Astrocyte (in vitro differentiated cells and primary cell): ENCODE data around the gene AP3M1. TPM values are rescaled to one million over a fixed set of nuclear protein-coding genes. Genes with fewer than 3 reads are reported as not detected.

Source experiments
- DNase-seq: peaks from one replicate; pipeline ENCODE4 v3.0.0-alpha.2; 2010; ENCODE audit warnings: low read depth
- FAIRE-seq: peaks from 2 replicates; lab custom pipeline; 2011; peaks lifted over from hg19 to GRCh38; lab: Jason Lieb, UNC
- H2AFZ ChIP-seq: 2 replicates; pipeline ENCODE4 v1.6.0; 2012; ENCODE audit warnings: low read depth, low read length, inconsistent platforms
- H3K27ac ChIP-seq: 2 replicates; pipeline ENCODE4 v1.5.1; 2011; ENCODE audit warnings: low read depth, low read length, inconsistent platforms
- H3K27me3 ChIP-seq: 2 replicates; pipeline ENCODE4 v1.6.0; 2011; ENCODE audit warnings: low read length, inconsistent platforms; ENCODE audit not compliant: insufficient read depth
- H3K36me3 ChIP-seq: 2 replicates; pipeline ENCODE4 v1.5.1; 2011; ENCODE audit warnings: low read length, inconsistent platforms; ENCODE audit not compliant: insufficient read depth
- H3K4me1 ChIP-seq: 2 replicates; pipeline ENCODE4 v1.5.1; 2011; ENCODE audit warnings: low read length, inconsistent platforms; ENCODE audit not compliant: insufficient read depth
- H3K4me2 ChIP-seq: 2 replicates; pipeline ENCODE4 v1.6.0; 2012; ENCODE audit warnings: low read length, inconsistent platforms
- H3K4me3 ChIP-seq: 2 replicates; pipeline ENCODE4 v1.5.1; 2011; ENCODE audit warnings: low read depth, mild to moderate bottlenecking, low read length, inconsistent platforms; ENCODE audit not compliant: insufficient read depth
- H3K79me2 ChIP-seq: 2 replicates; pipeline ENCODE4 v1.6.0; 2012; ENCODE audit warnings: mild to moderate bottlenecking, low read length, inconsistent platforms; ENCODE audit not compliant: insufficient read depth
- H3K9ac ChIP-seq: 2 replicates; pipeline ENCODE4 v1.6.0; 2012; ENCODE audit warnings: mild to moderate bottlenecking, low read length, inconsistent platforms
- H3K9me3 ChIP-seq: 2 replicates; pipeline ENCODE4 v1.5.1; 2012; ENCODE audit warnings: low read depth, mild to moderate bottlenecking, low read length, inconsistent platforms; ENCODE audit not compliant: insufficient read depth
- H4K20me1 ChIP-seq: 2 replicates; pipeline ENCODE4 v1.6.0; 2012; ENCODE audit warnings: low read length, inconsistent platforms; ENCODE audit not compliant: insufficient read depth
- H3K27ac Mint-ChIP-seq: one replicate; pipeline ENCODE4 v1.8.0; 2021; ENCODE audit warnings: mild to moderate bottlenecking, mixed read lengths; ENCODE audit not compliant: unreplicated experiment
- H3K27me3 Mint-ChIP-seq: one replicate; pipeline ENCODE4 v1.8.0; 2021; ENCODE audit warnings: low read depth, mixed read lengths; ENCODE audit not compliant: unreplicated experiment
- H3K36me3 Mint-ChIP-seq: one replicate; pipeline ENCODE4 v1.8.0; 2021; ENCODE audit warnings: low read depth, mixed read lengths; ENCODE audit not compliant: unreplicated experiment
- H3K4me1 Mint-ChIP-seq: one replicate; pipeline ENCODE4 v1.8.0; 2021; ENCODE audit warnings: low read depth, mixed read lengths; ENCODE audit not compliant: unreplicated experiment
- H3K4me3 Mint-ChIP-seq: one replicate; pipeline ENCODE4 v1.8.0; 2021; ENCODE audit warnings: mild to moderate bottlenecking, moderate library complexity, mixed read lengths; ENCODE audit not compliant: unreplicated experiment
- H3K9me3 Mint-ChIP-seq: one replicate; pipeline ENCODE4 v1.8.0; 2021; ENCODE audit warnings: mild to moderate bottlenecking, mixed read lengths; ENCODE audit not compliant: unreplicated experiment
- CTCF ChIP-seq: IDR thresholded peaks from 2 replicates; pipeline ENCODE4 v1.5.1; 2011; ENCODE audit warnings: low read depth, mild to moderate bottlenecking, inconsistent platforms, low read length, moderate library complexity; ENCODE audit not compliant: insufficient read depth
- EZH2 ChIP-seq: IDR thresholded peaks from 2 replicates; pipeline ENCODE4 v1.6.1; 2012; ENCODE audit warnings: mild to moderate bottlenecking, low read length, inconsistent platforms; ENCODE audit not compliant: insufficient read depth
- total RNA-seq: library from RNA; stranded (reverse); gene quantifications from 2 replicates; pipeline ENCODE4 v1.2.1, GENCODE V29; 2021

AP3M1 gene
- total RNA-seq, 1 donor from 2014 or later = 50.0 TPM

DNA sequence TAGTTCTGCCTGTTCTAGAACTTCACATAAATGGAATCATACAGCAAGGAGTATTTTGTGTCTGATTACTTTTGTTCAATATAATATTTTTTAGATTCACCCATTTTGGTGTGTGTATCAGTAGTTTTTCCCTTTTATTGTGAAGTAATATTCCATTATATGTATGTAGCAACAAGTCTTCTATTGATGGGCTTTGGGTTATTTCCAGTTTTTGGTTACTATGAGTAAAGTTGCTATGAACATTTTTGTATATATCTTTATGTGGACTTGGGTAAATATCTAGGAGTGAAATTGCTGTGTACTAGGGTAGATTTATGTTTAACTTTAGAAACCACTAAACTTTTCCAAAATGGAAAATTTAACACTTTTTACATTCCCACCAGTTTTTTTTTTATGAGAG is 36.0 kb upstream of the AP3M1 start:
- H3K4me3 Mint-ChIP-seq = no peak overlapping the region
- Histone ChIP-seq H3K79me2 (peaks cover 89% of the 10 kb centered on the region), H4K20me1 (peaks cover 12% of the 10 kb centered on the region), H3K4me1 (peaks cover 18% of the 10 kb centered on the region), H2AFZ (no peak overlapping the region), H3K27me3 (no peaks in the 10 kb centered on the region), H3K4me2 (no peak overlapping the region), H3K4me3 (no peak overlapping the region), H3K36me3 (no peaks in the 10 kb centered on the region), H3K27ac (no peak overlapping the region), H3K9me3 (no peaks in the 10 kb centered on the region), H3K9ac (no peak overlapping the region)
- no peak overlapping the region for H3K27ac Mint-ChIP-seq
- DNase-seq = no peak
- TF ChIP-seq EZH2 (no peak), CTCF (no peak)
- H3K36me3 Mint-ChIP-seq = no peaks in the 10 kb centered on the region
- no peaks in the 10 kb centered on the region for H3K9me3 Mint-ChIP-seq
- peaks cover 26% of the 10 kb centered on the region for H3K4me1 Mint-ChIP-seq
- no peak for FAIRE-seq
- H3K27me3 Mint-ChIP-seq = no peaks in the 10 kb centered on the region

DNA sequence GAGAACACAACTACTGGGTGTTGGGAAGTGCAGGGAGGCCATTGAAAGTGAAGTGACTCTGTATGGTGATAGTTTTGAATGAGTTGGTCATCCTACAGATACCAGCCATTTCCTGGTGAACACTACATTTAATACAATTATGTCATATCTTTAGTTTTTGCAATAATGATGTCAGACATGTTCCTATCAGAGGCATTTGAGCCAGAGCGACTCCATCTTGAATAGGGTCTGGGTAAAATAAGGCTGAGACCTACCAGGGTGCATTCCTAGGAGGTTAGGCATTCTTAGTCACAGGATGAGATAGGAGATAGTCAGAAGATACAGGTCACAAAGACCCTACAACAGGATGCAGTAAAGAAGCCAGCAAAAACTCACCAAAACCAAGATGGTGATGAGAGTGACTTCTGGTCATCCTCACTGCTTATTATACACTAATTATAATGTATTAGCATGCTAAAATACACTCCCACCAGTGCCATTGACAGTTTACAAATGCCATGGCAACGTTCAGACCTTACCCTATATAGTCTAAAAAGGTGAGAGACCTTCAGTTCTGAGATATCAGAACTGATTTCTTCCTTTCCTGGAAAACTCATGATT is 28.6 kb upstream of the AP3M1 start:
- no peak for DNase-seq
- Histone ChIP-seq H3K4me1 (peaks cover 14% of the 10 kb centered on the region), H3K36me3 (no peaks in the 10 kb centered on the region), H3K27me3 (no peaks in the 10 kb centered on the region), H4K20me1 (peaks cover 16% of the 10 kb centered on the region), H3K9ac (no peak overlapping the region), H3K4me2 (peak overlapping the region; percentile 17), H3K27ac (no peak overlapping the region), H3K79me2 (peaks cover 68% of the 10 kb centered on the region), H3K4me3 (no peak overlapping the region), H2AFZ (no peak overlapping the region), H3K9me3 (no peaks in the 10 kb centered on the region)
- peaks cover 16% of the 10 kb centered on the region for H3K4me1 Mint-ChIP-seq
- H3K4me3 Mint-ChIP-seq = peak overlapping the region; percentile 41
- no peaks in the 10 kb centered on the region for H3K27me3 Mint-ChIP-seq
- no peak for TF ChIP-seq CTCF
- no peak for TF ChIP-seq EZH2
- peaks cover 2% of the 10 kb centered on the region for H3K36me3 Mint-ChIP-seq
- no peaks in the 10 kb centered on the region for H3K9me3 Mint-ChIP-seq
- no peak for FAIRE-seq
- H3K27ac Mint-ChIP-seq = peak overlapping the region; percentile 48

DNA sequence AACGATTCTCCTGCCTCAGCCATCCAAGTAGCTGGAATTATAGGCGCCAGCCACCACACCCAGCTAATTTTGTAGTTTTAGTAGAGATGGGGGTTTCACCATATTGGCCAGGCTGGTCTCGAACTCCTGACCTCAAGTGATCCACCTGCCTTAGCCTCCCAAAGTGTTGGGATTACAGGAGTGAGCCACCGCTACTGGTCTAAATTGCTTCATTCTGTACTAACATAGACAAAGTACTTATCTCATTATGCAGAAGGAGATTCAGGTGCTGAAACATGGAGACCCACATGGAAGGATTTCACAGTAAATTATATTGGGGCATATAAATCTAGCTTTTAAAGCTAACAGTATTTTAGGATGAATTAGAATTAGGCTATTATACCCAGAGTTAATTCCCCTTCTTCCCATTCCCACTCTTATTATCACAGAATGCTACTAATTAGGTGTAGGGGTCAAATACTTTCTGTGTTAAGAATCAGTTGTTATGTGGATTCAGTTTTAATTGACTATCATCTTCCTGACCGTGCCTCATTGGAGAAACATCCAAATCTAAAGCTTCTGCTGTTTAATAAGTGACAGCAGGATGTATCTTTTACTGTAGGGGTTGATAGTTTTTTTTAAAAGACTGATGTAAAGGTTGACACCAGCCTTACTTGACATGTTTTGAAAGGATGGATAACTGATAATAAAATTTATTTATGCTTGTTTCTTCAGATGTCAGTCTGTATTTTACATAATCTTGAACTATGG is 27.6 kb upstream of the AP3M1 start:
- Histone ChIP-seq H3K36me3 (no peaks in the 10 kb centered on the region), H3K4me1 (peaks cover 14% of the 10 kb centered on the region), H3K9ac (no peak overlapping the region), H3K4me2 (peak overlapping the region; percentile 17), H3K79me2 (peaks cover 60% of the 10 kb centered on the region), H4K20me1 (peaks cover 15% of the 10 kb centered on the region), H3K4me3 (no peak overlapping the region), H2AFZ (no peak overlapping the region), H3K27ac (no peak overlapping the region), H3K9me3 (no peaks in the 10 kb centered on the region), H3K27me3 (no peaks in the 10 kb centered on the region)
- no peak for DNase-seq
- TF ChIP-seq EZH2 (no peak), CTCF (no peak)
- Mint-ChIP-seq H3K4me3 (peak overlapping the region; percentile 66), H3K4me1 (peaks cover 16% of the 10 kb centered on the region), H3K36me3 (peaks cover 2% of the 10 kb centered on the region), H3K27me3 (no peaks in the 10 kb centered on the region), H3K9me3 (no peaks in the 10 kb centered on the region), H3K27ac (no peak overlapping the region)
- no peak for FAIRE-seq
